Gastroesophageal sphincter (tissue), 4 donors: ENCODE data around the gene RRBP1. TPM values are rescaled to one million over a fixed set of nuclear protein-coding genes. Genes with fewer than 3 reads are reported as not detected.

ENCODE experiments used
- ATAC-seq: fragments of 150-250 bp; one replicate; pipeline ENCODE4 v1.9.1; 2016; ENCODE audit warnings: mild to moderate bottlenecking, moderate library complexity
- H3K27ac ChIP-seq, 4 donors: fragments of 200-600 bp; sonication (generic) in 3 of 4; 1 replicate in 3 of 4; 2 replicates in 1 of 4; pipeline ENCODE4 v1.5.1; 2016 to 2019
- H3K27me3 ChIP-seq: fragments of 200-600 bp; sonication (generic); one replicate; pipeline ENCODE4 v1.5.1; 2019
- H3K36me3 ChIP-seq, 2 donors: fragments of 200-600 bp; sonication (generic); one replicate each; pipeline ENCODE4 v1.5.1; 2019; ENCODE audit warnings: control low read depth in 1 of 2
- H3K4me1 ChIP-seq, 3 donors: fragments of 200-600 bp; sonication (generic); 1 replicate in 2 of 3; 2 replicates in 1 of 3; pipeline ENCODE4 v1.5.1; 2016 to 2019; ENCODE audit warnings: control low read depth in 2 of 3
- H3K4me3 ChIP-seq, 2 donors: fragments of 200-600 bp; sonication (generic); one replicate each; pipeline ENCODE4 v1.5.1; 2019; ENCODE audit warnings: mild to moderate bottlenecking in 1 of 2, moderate library complexity in 1 of 2
- H3K9me3 ChIP-seq, 3 donors: fragments of 200-600 bp; sonication (generic); one replicate each; pipeline ENCODE4 v1.5.1; 2017 to 2019; ENCODE audit warnings: control low read depth in 2 of 3
- CTCF ChIP-seq, 4 experiments: fragments of 200-600 bp in 2 of 4; fragments of 450-650 bp in 2 of 4; sonication (generic) in 1 of 4; IDR thresholded peaks; one replicate each; pipeline ENCODE4 v1.5.1; 2017 to 2019; ENCODE audit warnings: antibody characterized with exemption in 4 of 4, mild to moderate bottlenecking in 2 of 4, moderate library complexity in 2 of 4
- EP300 ChIP-seq: sonication (generic); formaldehyde crosslinking; IDR thresholded peaks from one replicate; pipeline ENCODE4 v1.6.1; 2017; ENCODE audit warnings: antibody characterized with exemption, mild to moderate bottlenecking
- POLR2A ChIP-seq, 2 donors: fragments of 450-650 bp; IDR thresholded peaks; one replicate each; pipeline ENCODE4 v1.6.1; 2017; ENCODE audit warnings: antibody characterized with exemption in 2 of 2, mild to moderate bottlenecking in 2 of 2, moderate library complexity in 1 of 2
- POLR2AphosphoS5 ChIP-seq: sonication (generic); formaldehyde crosslinking; IDR thresholded peaks from one replicate; pipeline ENCODE4 v1.6.1; 2017; ENCODE audit warnings: antibody characterized with exemption
- WGBS, 2 donors: methylation state at CpG; one replicate each; pipeline ENCODE4 v1.1.5; 2018; ENCODE audit warnings: low coverage in 1 of 2; 5-methylcytosine and 5-hydroxymethylcytosine counted together
- total RNA-seq, 4 donors: library from RNA; depleted of rRNA; stranded (reverse); fragments of >200 nt; gene quantifications; one replicate each; pipeline ENCODE4 v1.1.0, GENCODE V29; 2016

The RRBP1 gene
- total RNA-seq, 4 donors from 2014 or later = 61.2 to 89.8 (median 64.7) TPM

- peak; percentile 86 for ATAC-seq
- Histone ChIP-seq H3K9me3 (no peaks in the 10 kb centered on the region), H3K4me3 (peak within 1 kb of the TSS; percentile 95 to 98), H3K27me3 (no peaks in the 10 kb centered on the region), H3K4me1 (peaks cover 4 to 60% (median 10%) of the 10 kb centered on the region in 3 donors), H3K36me3 (no peaks in the 10 kb centered on the region), H3K27ac (peak within 1 kb of the TSS; percentile 99 to 100 (median 100))
- WGBS, 2 donors = 1% methylated on average over 16 of the region's 70 CpGs; no CpG with 5 or more reads in 1 of the 2 donors
- TF ChIP-seq EP300 = peak; percentile 34
- peak; percentile 99 for TF ChIP-seq POLR2A (IDR thresholded peaks at IDR 0.05)
- TF ChIP-seq POLR2AphosphoS5 = peak; percentile 99
- no peak for TF ChIP-seq CTCF (IDR thresholded peaks at IDR 0.05)
Measured at GRCh38 chr20:17569616-17570346, 112.3 kb downstream of the RRBP1 start, which contains the start of gene DSTN. DSTN (plus strand) TSS chr20:17570075; CDS start chr20:17570209, 134 bp downstream.

DNA sequence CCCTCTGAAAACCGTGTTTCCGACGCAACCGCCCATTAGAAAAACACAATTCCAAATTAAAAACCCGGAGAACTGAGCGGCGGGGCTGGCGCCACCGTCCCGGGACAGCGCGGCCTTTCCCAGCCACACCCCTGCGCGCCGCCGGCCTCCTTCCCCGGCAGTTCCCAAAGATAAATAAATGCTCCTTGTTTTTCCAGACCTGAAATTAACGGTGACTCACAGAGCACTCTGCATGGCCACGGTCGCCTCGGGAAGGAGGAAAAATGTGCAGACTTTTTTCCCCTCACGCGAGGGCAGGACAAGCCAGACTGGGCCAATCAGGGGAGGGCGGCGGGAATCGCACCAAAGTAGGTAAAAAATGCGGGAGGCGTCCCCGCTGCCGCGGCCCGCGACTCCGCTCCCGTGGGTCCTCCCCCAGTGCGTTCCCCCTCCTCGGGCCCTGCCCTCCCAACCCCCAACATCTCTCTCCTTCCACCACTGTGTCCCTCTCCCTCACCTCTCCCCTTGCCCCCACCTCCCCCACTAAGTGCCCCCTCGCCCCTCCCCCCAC lies 113.0 kb downstream of the RRBP1 start:
- peaks cover 4 to 62% (median 11%) of the 10 kb centered on the region in 3 donors for H3K4me1 ChIP-seq
- no peaks in the 10 kb centered on the region for H3K36me3 ChIP-seq
- H3K9me3 ChIP-seq = no peaks in the 10 kb centered on the region
- TF ChIP-seq EP300 = peak; percentile 59
- peak in 1 of 4 experiments; percentile 9 for TF ChIP-seq CTCF (IDR thresholded peaks at IDR 0.05)
- peak; percentile 96 for TF ChIP-seq POLR2AphosphoS5
- TF ChIP-seq POLR2A (IDR thresholded peaks at IDR 0.05) = peak; percentile 65 to 72
- H3K4me3 ChIP-seq = peak overlapping the region; percentile 95 to 98
- 0% methylated on average over 13 to 29 of the region's 38 CpGs for WGBS, 2 donors
- H3K27ac ChIP-seq = peak overlapping the region; percentile 99 to 100 (median 100)
- no peaks in the 10 kb centered on the region for H3K27me3 ChIP-seq
- peak; percentile 89 for ATAC-seq

- 37 to 38% methylated on average over 4 to 6 of the region's 6 CpGs for WGBS, 2 donors
- peaks cover 4 to 63% (median 15%) of the 10 kb centered on the region in 3 donors for H3K4me1 ChIP-seq
- H3K27ac ChIP-seq = peak overlapping the region; percentile 99 to 100 (median 100)
- no peaks in the 10 kb centered on the region for H3K36me3 ChIP-seq
- no peaks in the 10 kb centered on the region for H3K27me3 ChIP-seq
- no peak for TF ChIP-seq POLR2AphosphoS5
- no peak for TF ChIP-seq POLR2A (IDR thresholded peaks at IDR 0.05)
- TF ChIP-seq EP300 = no peak
- TF ChIP-seq CTCF (IDR thresholded peaks at IDR 0.05) = peak in 1 of 4 experiments; percentile 42
- ATAC-seq = no peak
- no peaks in the 10 kb centered on the region for H3K9me3 ChIP-seq
- peak overlapping the region; percentile 95 to 98 for H3K4me3 ChIP-seq
Measured at GRCh38 chr20:17568045-17568788, 113.8 kb downstream of the RRBP1 start.

DNA sequence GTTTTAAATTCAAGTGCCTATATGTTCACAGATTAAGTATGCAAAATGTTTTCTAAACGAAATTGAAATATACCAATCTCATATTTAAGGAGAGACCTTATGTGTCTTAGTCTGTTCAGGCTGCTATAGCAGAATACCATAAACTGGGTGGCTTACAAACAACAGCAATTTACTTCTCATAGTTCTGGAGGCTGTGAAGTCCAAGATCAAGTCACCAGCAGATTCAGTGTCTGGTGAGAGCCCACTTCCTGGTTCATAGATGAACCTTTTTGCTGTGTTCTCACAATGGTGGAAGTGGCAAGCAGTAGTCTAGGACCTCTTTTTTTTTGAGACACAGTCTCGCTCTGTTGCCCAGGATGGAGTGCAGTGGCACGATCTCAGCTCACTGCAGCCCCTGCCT lies 115.7 kb downstream of the RRBP1 start:
- no peaks in the 10 kb centered on the region for H3K9me3 ChIP-seq
- no peak for ATAC-seq
- H3K27ac ChIP-seq = peak overlapping the region; percentile 99 to 100 (median 100)
- no peaks in the 10 kb centered on the region for H3K36me3 ChIP-seq
- no peaks in the 10 kb centered on the region for H3K27me3 ChIP-seq
- WGBS, 2 donors = 97 to 100% methylated on average over 1 to 3 of the region's 3 CpGs
- H3K4me3 ChIP-seq = no peak overlapping the region
- H3K4me1 ChIP-seq = peaks cover 4 to 71% (median 15%) of the 10 kb centered on the region in 3 donors
- no peak for TF ChIP-seq POLR2AphosphoS5
- TF ChIP-seq CTCF (IDR thresholded peaks at IDR 0.05) = no peak
- no peak for TF ChIP-seq EP300
- no peak for TF ChIP-seq POLR2A (IDR thresholded peaks at IDR 0.05)
